ENCODE results near the gene SDCCAG8. TPM values are rescaled to one million over a fixed set of nuclear protein-coding genes. Genes with fewer than 3 reads are reported as not detected.

The SDCCAG8 gene
- total RNA-seq, 1 experiment from 2014 or later, result 10.0 TPM

GRCh38 chr1:243449373-243449772 is 193.5 kb downstream of the SDCCAG8 start:
- Histone ChIP-seq H3K79me1 (ENCODE audit: insufficient read depth, low read depth, low read length, poor library complexity, severe bottlenecking) (no peaks in the 10 kb centered on the region), H3K9ac (ENCODE audit: extremely low read depth, insufficient read length, low read length) (no peak overlapping the region)
- no CpG with 5 or more reads among the region's 6 CpGs for WGBS (ENCODE audit: extremely low coverage, insufficient read length, low lambda C conversion rate)

More at GRCh38 chr1:243449373-243449772, 193.5 kb downstream of the SDCCAG8 start:
- H3K27me3 Mint-ChIP-seq (ENCODE audit: low read depth), result no peaks in the 10 kb centered on the region
- H3T11ph ChIP-seq (ENCODE audit: low read length), result no peak overlapping the region
- no peak overlapping the region for H4K5ac ChIP-seq (ENCODE audit: insufficient read length, low read depth, low read length)
- H3K9me3 ChIP-seq (ENCODE audit: control insufficient read depth, low read depth, low read length), result no peaks in the 10 kb centered on the region
- H2BK5ac ChIP-seq (ENCODE audit: insufficient read length, low read length), result no peak overlapping the region
- H2BK20ac ChIP-seq (ENCODE audit: low read depth, low read length, poor library complexity, severe bottlenecking), result no peak overlapping the region
- no peaks in the 10 kb centered on the region for H3K4me1 ChIP-seq (ENCODE audit: insufficient read depth, low read length)
- H3K4me1 Mint-ChIP-seq, result peaks cover 4 to 5% of the 10 kb centered on the region in 2 experiments; a peak in 1 of 4 replicates
- no peak overlapping the region for H3K4me2 ChIP-seq (ENCODE audit: insufficient read depth, insufficient read length, low read length)
- no peak overlapping the region for H3K4me3 Mint-ChIP-seq
- DNase-seq, result no peak
- no peak overlapping the region for H3K56ac ChIP-seq (ENCODE audit: insufficient read length, low read depth, low read length)
- H3K14ac ChIP-seq (ENCODE audit: insufficient read depth, low read length), result no peak overlapping the region
- H2AK5ac ChIP-seq (ENCODE audit: insufficient read length, low read length), result no peak overlapping the region
- no peaks in the 10 kb centered on the region for H3K9me3 Mint-ChIP-seq
- H3K18ac ChIP-seq (ENCODE audit: insufficient read length, low read depth, low read length), result no peak overlapping the region
- no peak overlapping the region for H2BK15ac ChIP-seq (ENCODE audit: low read depth, low read length)
- no peak overlapping the region for H3K27ac ChIP-seq (ENCODE audit: insufficient read length, low read depth, low read length)
- no peaks in the 10 kb centered on the region for H3K27me3 ChIP-seq (ENCODE audit: insufficient read depth, low read length)
- no peak overlapping the region for H3K27ac Mint-ChIP-seq
- H2AFZ ChIP-seq (ENCODE audit: low read length), result no peak overlapping the region
- TF ChIP-seq, protein P1, sequence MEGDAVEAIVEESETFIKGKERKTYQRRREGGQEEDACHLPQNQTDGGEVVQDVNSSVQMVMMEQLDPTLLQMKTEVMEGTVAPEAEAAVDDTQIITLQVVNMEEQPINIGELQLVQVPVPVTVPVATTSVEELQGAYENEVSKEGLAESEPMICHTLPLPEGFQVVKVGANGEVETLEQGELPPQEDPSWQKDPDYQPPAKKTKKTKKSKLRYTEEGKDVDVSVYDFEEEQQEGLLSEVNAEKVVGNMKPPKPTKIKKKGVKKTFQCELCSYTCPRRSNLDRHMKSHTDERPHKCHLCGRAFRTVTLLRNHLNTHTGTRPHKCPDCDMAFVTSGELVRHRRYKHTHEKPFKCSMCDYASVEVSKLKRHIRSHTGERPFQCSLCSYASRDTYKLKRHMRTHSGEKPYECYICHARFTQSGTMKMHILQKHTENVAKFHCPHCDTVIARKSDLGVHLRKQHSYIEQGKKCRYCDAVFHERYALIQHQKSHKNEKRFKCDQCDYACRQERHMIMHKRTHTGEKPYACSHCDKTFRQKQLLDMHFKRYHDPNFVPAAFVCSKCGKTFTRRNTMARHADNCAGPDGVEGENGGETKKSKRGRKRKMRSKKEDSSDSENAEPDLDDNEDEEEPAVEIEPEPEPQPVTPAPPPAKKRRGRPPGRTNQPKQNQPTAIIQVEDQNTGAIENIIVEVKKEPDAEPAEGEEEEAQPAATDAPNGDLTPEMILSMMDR (conservative IDR thresholded peaks at IDR 0.05), result no peak
- H4K20me1 ChIP-seq (ENCODE audit: control insufficient read depth, insufficient read depth, insufficient read length), result no peaks in the 10 kb centered on the region
- H3K79me2 ChIP-seq (ENCODE audit: insufficient read depth, low read length), result no peaks in the 10 kb centered on the region
- no peak overlapping the region for H3K23ac ChIP-seq (ENCODE audit: insufficient read length, low read depth, low read length)
- no peak overlapping the region for H4K91ac ChIP-seq (ENCODE audit: insufficient read length, low read depth, low read length)
- no peak overlapping the region for H4K8ac ChIP-seq (replicated peaks; ENCODE audit: insufficient read length, low read depth, low read length)
- no peak overlapping the region for H2BK12ac ChIP-seq (ENCODE audit: insufficient read length, low read depth, low read length)
- H3K23me2 ChIP-seq (ENCODE audit: insufficient read length, low read depth, low read length, poor library complexity, severe bottlenecking), result no peaks in the 10 kb centered on the region
- H3K4ac ChIP-seq (ENCODE audit: low read depth, low read length), result no peak overlapping the region
- H2BK120ac ChIP-seq (ENCODE audit: low read depth, low read length, poor library complexity, severe bottlenecking), result no peak overlapping the region
- no peaks in the 10 kb centered on the region for H3K36me3 Mint-ChIP-seq (ENCODE audit: insufficient read depth in 1 of 3, low read depth in 3 of 3)
